DND-41 (cell line): ENCODE measurements around the gene CTBP2.

ENCODE experiments used
- ATAC-seq: fragments of 200-7000 bp; cut with Tn5 transposase; 3 replicates; pipeline ENCODE4 v1.9.1; 2021; ENCODE audit warnings: low read depth; ENCODE audit not compliant: insufficient read depth
- DNase-seq: peaks from one replicate; pipeline ENCODE4 v3.0.0-alpha.2; 2020
- H2AFZ ChIP-seq: 2 replicates; pipeline ENCODE4 v1.6.0; 2012; ENCODE audit warnings: low read depth, low read length
- H3K27ac ChIP-seq: 2 replicates; pipeline ENCODE4 v1.5.1; 2012; ENCODE audit warnings: low read length, inconsistent platforms
- H3K27me3 ChIP-seq: fragments of 200-600 bp; sonication (generic); 2 replicates; pipeline ENCODE4 v1.6.0; 2012; ENCODE audit warnings: low read length, mild to moderate bottlenecking, inconsistent platforms; ENCODE audit not compliant: insufficient read depth, poor library complexity
- H3K36me3 ChIP-seq: 2 replicates; pipeline ENCODE4 v1.5.1; 2012; ENCODE audit warnings: low read length, inconsistent platforms; ENCODE audit not compliant: insufficient read depth
- H3K4me1 ChIP-seq: 2 replicates; pipeline ENCODE4 v1.5.1; 2012; ENCODE audit warnings: mild to moderate bottlenecking, low read length; ENCODE audit not compliant: insufficient read depth
- H3K4me2 ChIP-seq: 2 replicates; pipeline ENCODE4 v1.6.0; 2012; ENCODE audit warnings: mild to moderate bottlenecking, moderate library complexity, low read length, inconsistent platforms; ENCODE audit not compliant: insufficient read depth
- H3K4me3 ChIP-seq, 2 experiments: fragments of 200-600 bp in 1 of 2; shearing (Covaris generic) in 1 of 2; 2 replicates each; pipeline ENCODE4 v1.5.1; 2012 to 2016; ENCODE audit warnings: inconsistent platforms in 2 of 2, low read length in 2 of 2, mild to moderate bottlenecking in 2 of 2, low read depth in 1 of 2, moderate library complexity in 1 of 2
- H3K79me2 ChIP-seq: 2 replicates; pipeline ENCODE4 v1.6.0; 2012; ENCODE audit warnings: low read length, inconsistent platforms; ENCODE audit not compliant: insufficient read depth
- H3K9ac ChIP-seq: 2 replicates; pipeline ENCODE4 v1.6.0; 2012; ENCODE audit warnings: low read depth, mild to moderate bottlenecking, inconsistent platforms, low read length, moderate library complexity
- H3K9me3 ChIP-seq: 2 replicates; pipeline ENCODE4 v1.5.1; 2012; ENCODE audit warnings: low read length, moderate library complexity, mild to moderate bottlenecking, inconsistent platforms; ENCODE audit not compliant: insufficient read depth, severe bottlenecking
- H4K20me1 ChIP-seq: 2 replicates; pipeline ENCODE4 v1.6.0; 2012; ENCODE audit warnings: low read length; ENCODE audit not compliant: insufficient read depth
- CTCF ChIP-seq: IDR thresholded peaks from 2 replicates; pipeline ENCODE4 v1.5.1; 2012; ENCODE audit warnings: borderline replicate concordance, low read length, moderate library complexity, mild to moderate bottlenecking; ENCODE audit not compliant: poor library complexity, severe bottlenecking; ENCODE audit errors: extremely low read depth
- EZH2 ChIP-seq: IDR thresholded peaks from 3 replicates; pipeline ENCODE4 v1.6.1; 2012; ENCODE audit warnings: borderline replicate concordance, low read depth, mild to moderate bottlenecking, moderate library complexity, low read length, inconsistent platforms; ENCODE audit not compliant: severe bottlenecking

CTBP2 gene

DNA sequence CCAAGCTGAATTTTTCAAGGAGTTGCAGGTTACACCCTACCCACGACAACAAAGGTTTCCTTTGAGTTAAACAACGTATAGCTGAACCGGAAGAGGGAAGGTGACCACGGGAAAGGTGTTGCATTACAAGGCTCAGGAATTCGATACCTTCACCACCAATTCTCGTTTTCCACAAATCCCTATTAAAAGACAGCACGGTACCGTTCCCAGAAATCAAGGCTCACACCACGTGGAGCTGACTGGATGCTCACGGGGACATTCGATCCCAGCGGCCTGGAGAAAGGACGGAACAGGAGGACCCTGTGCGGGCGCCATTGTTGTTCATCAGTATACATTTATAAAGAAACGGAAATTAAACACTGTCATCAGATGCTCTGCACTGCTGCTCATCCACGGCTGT is 56.4 kb downstream of the CTBP2 start:
- Histone ChIP-seq H3K27me3 (no peaks in the 10 kb centered on the region), H3K4me1 (no peaks in the 10 kb centered on the region), H3K9me3 (no peaks in the 10 kb centered on the region), H3K9ac (no peak overlapping the region), H3K4me2 (no peak overlapping the region), H3K79me2 (peaks cover 80% of the 10 kb centered on the region), H3K36me3 (peaks cover 13% of the 10 kb centered on the region; the same call in 1 of the 2 replicates), H3K27ac (no peak overlapping the region), H3K4me3 (no peak overlapping the region), H2AFZ (no peak overlapping the region), H4K20me1 (peaks cover 57% of the 10 kb centered on the region)
- no peak for ATAC-seq
- TF ChIP-seq CTCF (no peak), EZH2 (no peak)
- DNase-seq, result no peak

DNA sequence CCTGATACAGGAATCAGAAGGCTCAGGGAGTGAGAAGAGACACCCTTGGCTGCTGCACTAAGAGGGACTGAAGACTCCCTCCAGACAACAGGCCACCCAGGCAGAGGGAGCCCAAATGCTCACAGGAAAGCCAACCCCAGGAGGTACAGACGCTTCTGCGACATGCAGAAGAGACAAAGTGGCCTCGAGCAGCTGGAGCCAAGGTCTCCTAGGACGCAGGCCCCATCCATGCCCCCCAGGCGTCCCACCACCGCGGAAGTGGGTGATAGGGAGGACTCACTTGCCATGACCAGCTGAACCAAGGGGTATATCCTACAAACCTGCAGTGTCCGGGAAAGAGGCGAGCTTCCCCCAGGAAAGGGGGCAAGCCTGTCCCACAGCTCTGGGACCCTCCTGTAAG is 56.9 kb downstream of the CTBP2 start:
- no peak overlapping the region for H3K4me3 ChIP-seq
- TF ChIP-seq EZH2 (no peak), CTCF (no peak)
- no peaks in the 10 kb centered on the region for H3K4me1 ChIP-seq

GRCh38 chr10:125102821-125103220 is 57.5 kb downstream of the CTBP2 start:
- Histone ChIP-seq H3K4me2 (no peak overlapping the region), H3K4me1 (no peaks in the 10 kb centered on the region), H3K27me3 (no peaks in the 10 kb centered on the region), H3K27ac (no peak overlapping the region), H4K20me1 (peaks cover 60% of the 10 kb centered on the region), H2AFZ (no peak overlapping the region), H3K9ac (no peak overlapping the region), H3K9me3 (no peaks in the 10 kb centered on the region), H3K36me3 (0 out of 2 replicates have a peak, but pooled peaks cover 3% of the 10 kb centered on the region), H3K79me2 (peaks cover 80% of the 10 kb centered on the region), H3K4me3 (no peak overlapping the region)
- TF ChIP-seq EZH2, result no peak
- TF ChIP-seq CTCF, result no peak
- no peak for DNase-seq
- no peak for ATAC-seq

More for the DNA sequence above, 56.9 kb downstream of the CTBP2 start:
- no peak for ATAC-seq
- Histone ChIP-seq H3K27me3 (no peaks in the 10 kb centered on the region), H2AFZ (no peak overlapping the region), H3K4me2 (no peak overlapping the region), H4K20me1 (peaks cover 60% of the 10 kb centered on the region), H3K9me3 (no peaks in the 10 kb centered on the region), H3K36me3 (peaks cover 9% of the 10 kb centered on the region; the same call in 1 of the 2 replicates), H3K9ac (no peak overlapping the region), H3K79me2 (peaks cover 82% of the 10 kb centered on the region), H3K27ac (no peak overlapping the region)
- no peak for DNase-seq

GRCh38 chr10:125102246-125102645 is 58.1 kb downstream of the CTBP2 start:
- TF ChIP-seq EZH2 (no peak), CTCF (no peak)
- no peak for ATAC-seq
- Histone ChIP-seq H3K79me2 (peaks cover 80% of the 10 kb centered on the region), H3K9me3 (no peaks in the 10 kb centered on the region), H3K4me2 (no peak overlapping the region), H3K27ac (no peak overlapping the region), H3K9ac (no peak overlapping the region), H4K20me1 (peaks cover 65% of the 10 kb centered on the region), H3K27me3 (no peaks in the 10 kb centered on the region), H3K4me3 (no peak overlapping the region), H2AFZ (no peak overlapping the region), H3K4me1 (no peaks in the 10 kb centered on the region), H3K36me3 (no peaks in the 10 kb centered on the region)
- no peak for DNase-seq
